ENCODE measurements around the gene KCTD13.

- TF ChIP-seq CTCF (IDR thresholded peaks at IDR 0.05) (no peak), POLR2A (IDR thresholded peaks at IDR 0.05; ENCODE audit: low read depth) (no peak), POLR2AphosphoS5 (IDR thresholded peaks at IDR 0.05) (no peak), EP300 (IDR thresholded peaks at IDR 0.05) (no peak)
Measured at GRCh38 chr16:29972992-29973383, 47.0 kb upstream of the KCTD13 start.
